Activated gamma-delta T cell treated with Interleukin-2 at 50 U/mL for 16 hours (primary cell): ENCODE results near the gene OR5AN1.
"Not testable (repeated sequence)": the region's sequence is repeated elsewhere in the genome, so short reads cannot be mapped to it uniquely, and the experiment has no call there.

Experiments used
- DNase-seq: peaks from one replicate; pipeline ENCODE4 v3.0.0-alpha.2; 2020

The OR5AN1 gene, protein sequence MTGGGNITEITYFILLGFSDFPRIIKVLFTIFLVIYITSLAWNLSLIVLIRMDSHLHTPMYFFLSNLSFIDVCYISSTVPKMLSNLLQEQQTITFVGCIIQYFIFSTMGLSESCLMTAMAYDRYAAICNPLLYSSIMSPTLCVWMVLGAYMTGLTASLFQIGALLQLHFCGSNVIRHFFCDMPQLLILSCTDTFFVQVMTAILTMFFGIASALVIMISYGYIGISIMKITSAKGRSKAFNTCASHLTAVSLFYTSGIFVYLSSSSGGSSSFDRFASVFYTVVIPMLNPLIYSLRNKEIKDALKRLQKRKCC

DNA sequence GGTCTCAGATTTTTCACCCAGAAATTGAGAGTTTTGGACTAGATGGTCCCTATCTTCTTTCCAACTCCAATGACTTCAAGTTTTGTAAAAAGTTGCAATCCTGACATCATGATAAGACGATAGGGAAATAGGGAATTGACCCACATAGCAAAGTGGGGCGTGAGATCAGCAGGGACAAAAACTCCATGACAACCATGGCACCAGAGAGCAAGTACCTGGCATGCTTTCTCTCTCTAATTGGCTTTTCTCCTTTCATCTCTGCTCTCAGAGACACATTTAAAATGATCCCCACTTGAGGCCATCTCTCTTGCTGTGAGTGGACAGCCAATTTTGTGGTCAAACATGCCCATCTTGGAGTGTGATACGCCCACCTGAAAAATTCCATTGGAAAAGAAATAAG is at the start of gene OR5AN1:
OR5AN1 (plus strand) TSS at position 301 of the 400 bp plus-strand sequence. CDS start 5,564 bp downstream, outside the sequence.
- DNase-seq: no peak

DNA sequence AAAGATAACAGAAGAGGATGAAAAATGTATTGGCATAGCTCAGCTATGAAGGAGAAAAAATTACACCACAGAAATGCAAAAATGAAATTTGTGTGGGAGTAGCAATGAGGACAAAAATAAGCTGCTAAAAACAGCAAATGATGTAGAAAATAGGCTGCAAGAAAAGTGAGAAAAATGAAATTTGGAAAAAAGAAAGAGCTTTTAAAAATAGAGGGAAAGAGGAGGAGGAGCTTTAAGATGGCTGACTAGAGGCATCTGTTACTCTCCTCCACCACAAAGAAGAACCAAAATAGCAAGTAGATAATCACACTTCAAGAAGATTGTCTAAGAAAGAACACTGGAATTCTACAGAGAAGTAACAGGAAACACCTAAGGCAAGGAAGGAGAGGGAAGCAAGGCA is 23.7 kb upstream of the OR5AN1 start:
- no peak for DNase-seq

DNA sequence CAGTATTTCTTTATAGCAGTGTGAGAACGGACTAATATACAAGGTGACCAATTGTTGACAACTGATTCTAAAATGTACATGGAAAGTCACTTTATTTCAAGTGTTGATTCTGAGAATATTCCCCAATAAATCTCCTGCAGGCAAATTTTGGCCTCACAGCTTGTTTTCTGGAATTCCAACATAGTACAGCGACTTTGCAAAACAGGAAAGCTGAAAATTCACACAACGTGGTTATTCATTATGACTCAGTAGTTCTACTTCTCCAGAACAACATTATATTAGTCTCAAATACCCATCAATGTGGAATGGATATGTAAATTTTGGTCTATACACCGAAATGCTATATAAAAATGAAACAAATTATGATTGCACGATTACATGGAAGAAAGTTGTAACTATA is 22.5 kb upstream of the OR5AN1 start:
- DNase-seq: no peak

DNA sequence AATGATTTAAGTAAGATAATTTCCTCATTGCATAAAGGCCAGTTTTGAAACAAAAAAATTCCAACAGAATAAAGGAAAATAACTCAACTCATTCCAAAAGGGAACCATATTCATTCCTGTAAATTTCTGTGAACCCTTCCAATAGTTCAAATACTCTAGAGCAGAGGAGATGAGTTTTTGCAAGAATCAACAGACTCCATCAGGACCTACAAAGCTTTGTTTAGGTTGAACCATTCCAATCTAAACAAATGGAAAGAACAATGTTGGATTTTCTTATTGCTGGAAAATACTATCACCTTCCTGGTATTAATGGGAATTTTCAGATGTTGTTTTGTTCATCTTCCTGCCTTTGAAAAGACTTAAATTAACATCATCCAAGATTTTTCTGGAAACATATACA is 21.8 kb upstream of the OR5AN1 start:
- DNase-seq: no peak

DNA sequence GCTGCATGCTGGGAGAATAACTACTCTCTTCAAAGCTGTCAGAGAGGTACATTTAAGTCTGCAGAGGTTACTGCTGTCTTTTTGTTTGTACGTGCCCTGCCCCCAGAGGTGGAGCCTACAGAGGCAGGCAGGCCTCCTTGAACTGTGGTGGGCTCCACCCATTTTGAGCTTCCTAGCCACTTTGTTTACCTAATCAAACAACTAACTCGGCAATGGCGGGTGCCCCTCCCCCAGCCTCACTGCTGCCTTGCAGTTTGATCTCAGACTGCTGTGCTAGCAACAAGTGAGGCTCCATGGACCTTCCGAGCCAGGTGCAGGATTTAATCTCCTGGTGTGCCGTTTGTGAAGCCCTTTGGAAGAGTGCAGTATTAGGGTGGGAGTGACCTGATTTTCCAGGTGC is 9.0 kb upstream of the OR5AN1 start:
- DNase-seq: not testable (repeated sequence)

DNA sequence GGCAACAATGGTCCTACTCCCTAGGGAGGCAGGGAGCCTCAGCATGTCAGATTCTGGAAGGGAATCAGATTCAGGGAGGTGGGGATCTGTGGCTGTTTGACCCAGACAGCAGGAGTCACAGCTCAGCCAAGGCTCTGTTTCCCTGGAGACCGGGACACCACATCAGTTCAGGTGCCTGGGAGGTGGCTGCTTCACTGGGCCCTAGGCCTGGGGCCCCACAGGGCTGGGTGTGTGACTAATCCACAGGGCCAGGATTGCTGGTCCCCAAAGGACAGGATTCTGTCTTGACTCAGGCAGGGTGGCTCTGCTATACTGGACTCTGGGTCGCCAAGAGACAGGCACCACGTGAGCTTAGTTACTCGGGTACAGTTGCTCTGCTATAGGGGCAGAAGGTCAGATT is 3.5 kb upstream of the OR5AN1 start:
- DNase-seq: no peak

DNA sequence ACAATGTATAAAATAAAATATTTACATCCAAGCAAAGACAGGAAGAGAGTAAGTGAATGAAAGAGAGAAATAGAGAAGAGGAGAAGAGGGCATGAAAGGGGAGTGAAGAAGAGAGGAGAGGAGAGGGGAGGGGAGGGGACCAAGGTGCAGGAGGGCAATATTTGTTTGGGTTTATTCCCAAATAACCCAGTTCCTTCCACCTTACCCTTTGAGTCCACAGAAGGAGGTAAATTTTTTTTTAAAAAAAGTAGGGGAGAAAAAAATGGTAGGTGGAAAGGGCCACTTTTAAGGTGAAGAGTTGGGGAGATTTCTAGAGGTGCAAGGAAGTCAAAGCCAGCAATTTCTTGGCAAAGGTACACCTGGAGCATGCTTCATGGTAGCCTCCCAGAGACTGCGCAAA is 2.1 kb upstream of the OR5AN1 start:
- DNase-seq: no peak

DNA sequence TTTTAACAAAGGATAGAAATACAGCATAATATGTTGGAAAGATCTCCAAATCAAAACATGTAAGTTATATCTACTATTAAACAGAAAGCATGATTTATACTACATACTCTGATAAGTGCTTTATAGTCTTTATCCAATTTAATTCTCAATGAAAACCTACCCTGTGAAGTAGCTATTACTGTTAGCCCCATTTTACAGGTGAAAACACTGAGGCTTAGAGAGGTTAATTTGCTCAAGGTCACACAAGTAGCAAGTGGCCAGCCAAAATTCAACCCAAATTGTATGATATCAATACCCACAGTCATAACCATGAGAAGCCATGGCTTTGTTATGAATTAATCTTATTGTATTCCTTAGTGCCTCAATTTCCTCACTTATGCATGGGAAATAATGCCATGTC is 675 bp upstream of the OR5AN1 start:
- no peak for DNase-seq

DNA sequence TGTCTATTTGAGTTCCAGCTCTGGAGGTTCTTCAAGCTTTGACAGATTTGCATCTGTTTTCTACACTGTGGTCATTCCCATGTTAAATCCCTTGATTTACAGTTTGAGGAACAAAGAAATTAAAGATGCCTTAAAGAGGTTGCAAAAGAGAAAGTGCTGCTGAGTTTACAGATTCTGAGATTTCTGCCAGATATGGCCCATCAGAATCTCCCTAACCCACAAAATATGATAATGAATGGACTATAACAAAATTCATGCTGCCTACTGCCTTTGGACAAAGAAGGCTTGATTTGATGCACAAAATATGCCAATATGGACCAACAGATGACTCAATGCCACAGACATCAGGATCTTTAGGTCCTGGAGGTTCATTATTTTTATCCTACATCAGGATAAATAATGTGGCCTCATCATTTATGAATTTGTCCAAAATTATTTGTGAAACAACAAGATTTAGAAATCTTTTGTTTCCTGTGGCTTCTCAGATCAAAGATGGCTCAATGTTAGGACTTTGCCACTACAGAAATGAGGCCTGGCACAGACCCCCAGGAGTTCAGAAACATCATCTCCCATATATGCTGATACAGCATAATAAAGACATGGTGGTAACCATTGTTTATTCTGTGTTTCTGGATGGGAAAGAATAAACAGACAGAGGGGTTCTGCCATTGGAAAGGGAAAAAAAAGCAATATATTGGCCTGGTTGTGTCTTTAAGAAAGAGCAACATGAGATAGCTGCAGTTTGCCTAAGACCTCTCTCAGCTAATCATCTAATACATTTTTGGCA is 6.7 kb downstream of the OR5AN1 start:
- no peak for DNase-seq

DNA sequence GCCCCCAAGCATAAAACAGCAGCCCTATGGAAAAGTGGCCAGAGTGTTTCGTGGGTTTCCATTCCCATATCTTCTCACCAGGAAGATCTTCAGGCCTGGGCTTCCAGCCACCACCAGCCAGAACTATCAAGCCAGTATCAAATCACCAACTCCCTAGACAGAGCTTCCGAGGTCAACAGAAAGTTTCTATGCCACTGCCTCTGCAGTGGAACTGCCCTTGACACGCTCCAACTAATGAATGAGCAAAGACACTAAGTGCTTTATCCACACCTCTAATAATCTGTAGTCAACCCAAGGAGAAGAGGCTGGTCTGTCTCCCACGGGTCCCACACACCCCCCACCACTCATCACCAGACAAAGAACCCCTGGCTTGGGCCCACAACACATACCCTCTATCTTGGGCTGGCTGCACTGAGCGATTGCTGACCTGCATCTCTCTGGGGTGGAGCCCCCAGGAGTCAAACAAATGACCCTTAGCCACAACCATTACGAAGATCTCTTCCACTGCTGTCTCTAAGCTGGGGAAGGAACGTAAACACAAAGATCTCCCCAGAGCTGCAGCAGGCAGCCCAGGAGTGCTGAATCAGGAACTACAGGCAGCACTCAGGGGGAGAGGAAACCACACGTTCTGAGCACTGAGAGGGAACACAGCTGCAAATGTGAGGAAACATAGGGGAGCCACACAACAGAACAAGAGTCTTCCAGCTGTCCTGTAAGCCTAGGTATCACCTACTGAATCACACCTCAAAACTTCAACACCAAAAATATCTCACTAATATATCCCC is 9.7 kb downstream of the OR5AN1 start:
- no peak for DNase-seq

DNA sequence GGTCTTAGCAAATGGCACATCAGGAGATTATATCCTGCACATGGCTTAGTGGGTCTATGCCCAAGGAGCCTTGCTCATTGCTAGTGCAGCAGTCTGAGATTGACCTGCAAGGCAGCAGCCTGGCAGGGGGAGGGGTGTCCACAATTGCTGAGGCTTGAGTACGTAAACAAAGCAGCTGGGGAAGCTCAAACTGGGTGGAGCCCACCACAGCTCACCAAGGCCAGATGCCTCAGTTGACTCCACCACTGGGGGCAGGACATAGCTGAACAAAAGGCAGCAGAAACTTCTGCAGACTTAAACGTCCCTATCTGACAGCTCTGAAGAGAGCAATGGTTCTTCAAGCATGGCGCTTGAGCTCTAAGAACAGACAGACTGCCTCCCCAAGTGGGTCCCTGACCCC is 13.6 kb downstream of the OR5AN1 start:
- not testable (repeated sequence) for DNase-seq

DNA sequence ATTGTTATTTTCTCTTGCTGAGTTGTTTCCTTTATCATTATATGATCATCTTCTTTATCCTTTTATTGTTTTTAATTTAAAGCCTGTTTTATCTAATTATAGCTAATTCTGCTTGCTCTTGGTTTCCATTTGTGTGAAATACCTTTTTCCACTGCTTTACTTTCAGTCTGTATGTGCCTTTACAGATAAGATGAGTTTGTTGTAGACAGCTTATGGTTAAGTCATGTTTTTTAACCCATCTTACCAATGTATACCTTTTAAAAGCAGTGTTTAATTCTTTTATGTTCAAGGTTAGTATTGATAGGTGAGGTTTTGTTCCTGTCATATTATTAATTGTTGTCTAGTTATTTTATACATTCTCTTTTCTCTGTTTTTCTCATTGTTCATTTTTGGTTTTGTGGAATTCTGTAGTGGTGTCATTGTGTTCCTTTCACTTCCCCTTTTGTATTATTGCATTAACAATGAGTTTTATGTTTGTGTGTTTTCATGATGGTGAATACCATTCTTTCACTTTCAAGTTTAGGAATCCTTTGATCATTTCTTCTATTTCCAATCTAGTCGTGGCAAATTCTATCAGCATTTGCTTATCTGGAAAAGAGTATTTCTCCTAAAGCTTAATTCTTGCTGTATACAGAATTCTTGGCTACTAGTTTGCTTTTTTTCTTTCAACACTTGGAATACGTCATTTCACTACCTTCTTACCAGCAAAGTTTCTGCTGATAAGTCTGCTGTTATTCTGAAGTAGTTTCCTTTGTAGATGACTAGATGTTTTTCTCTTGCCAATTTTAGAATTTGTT is 21.8 kb downstream of the OR5AN1 start:
- DNase-seq: no peak

DNA sequence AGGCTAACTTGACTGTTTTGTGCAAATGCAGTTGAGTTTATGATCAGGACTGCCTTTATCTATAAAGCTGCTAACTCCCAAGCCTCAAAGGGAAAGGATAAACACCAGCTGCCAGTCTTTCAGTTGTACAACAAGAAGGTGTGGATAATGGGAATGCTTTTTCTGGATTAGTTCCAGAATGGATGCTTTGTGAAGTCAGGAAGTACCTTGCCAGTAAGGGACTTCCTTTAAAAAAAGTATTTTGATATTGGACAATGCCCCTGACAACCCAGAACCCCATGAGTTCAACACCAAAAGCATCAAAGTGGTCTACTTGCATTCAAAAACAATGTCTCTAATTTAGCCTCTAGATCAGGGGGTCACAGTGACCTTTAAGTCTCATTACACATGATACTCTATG is 35.5 kb downstream of the OR5AN1 start:
- no peak for DNase-seq

DNA sequence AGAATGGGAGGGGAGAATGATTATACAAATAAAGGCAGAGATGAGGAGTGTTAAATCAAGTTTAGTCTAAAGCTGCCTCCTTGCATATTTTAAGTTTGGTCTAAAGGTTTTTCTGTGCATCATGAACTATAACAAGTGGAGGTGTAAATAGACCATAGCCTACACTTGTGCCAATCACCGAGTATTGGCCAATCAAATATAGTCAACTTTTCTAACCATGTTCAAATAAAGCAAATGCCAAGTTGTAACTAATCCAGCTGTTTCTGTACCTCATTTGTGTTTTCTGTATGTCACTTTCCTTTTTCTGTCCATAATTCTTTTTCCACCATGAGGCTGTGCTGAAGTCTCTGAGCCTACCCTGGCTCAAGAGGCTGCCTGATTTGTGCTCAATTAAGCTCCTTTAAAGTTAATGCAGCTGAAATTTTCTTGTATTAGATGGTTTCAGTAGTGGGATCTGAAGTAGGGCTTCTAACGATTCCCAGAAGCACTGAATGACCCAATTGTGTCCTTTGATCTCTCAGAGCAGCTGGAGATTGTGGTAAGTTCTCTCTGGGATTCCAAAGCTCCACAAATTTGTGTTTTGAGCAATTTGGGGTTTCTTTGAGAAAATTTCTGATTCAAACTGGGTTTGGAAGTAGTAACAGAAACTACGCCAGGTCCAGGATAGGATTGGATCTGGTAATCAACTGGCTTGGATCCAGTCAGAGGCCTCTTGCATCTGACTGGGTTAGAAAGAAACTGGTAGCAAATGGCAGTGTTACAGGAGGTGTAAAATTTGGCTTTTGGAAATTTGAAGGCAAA is 42.0 kb downstream of the OR5AN1 start:
- DNase-seq: no peak

DNA sequence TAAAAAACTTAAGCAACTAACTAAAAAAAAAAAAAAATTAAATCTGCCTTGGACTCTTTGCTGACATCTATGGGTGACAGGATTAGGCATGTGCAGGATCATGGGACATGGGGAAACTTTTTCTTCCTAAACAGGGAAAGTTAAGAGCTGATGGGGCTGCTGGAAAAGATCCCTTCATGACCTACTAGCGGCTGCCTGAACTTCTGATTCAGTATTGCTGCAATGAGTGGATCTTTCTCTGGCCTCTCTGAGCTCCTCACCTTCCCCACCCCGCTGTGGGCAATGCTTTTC is 42.5 kb downstream of the OR5AN1 start:
- DNase-seq: no peak

DNA sequence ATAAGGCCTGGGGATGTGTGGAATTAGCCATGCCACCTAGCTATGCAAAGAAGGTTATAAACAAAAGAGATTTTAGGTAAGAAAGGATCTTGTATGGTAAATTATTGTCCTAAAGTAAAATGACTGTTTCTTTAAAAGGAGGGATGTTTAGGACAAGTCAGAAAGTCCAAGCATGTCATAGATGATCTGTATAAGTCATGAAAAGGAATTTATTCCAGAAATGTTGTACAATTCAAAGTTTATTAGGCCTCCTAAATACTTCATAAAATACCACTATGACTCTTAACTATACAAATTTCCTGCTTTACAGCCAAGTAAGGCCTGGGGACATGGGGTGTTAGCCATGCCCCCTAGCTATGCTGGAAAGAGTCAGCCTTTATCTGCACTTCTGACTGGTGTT is 44.9 kb downstream of the OR5AN1 start:
- DNase-seq: no peak

DNA sequence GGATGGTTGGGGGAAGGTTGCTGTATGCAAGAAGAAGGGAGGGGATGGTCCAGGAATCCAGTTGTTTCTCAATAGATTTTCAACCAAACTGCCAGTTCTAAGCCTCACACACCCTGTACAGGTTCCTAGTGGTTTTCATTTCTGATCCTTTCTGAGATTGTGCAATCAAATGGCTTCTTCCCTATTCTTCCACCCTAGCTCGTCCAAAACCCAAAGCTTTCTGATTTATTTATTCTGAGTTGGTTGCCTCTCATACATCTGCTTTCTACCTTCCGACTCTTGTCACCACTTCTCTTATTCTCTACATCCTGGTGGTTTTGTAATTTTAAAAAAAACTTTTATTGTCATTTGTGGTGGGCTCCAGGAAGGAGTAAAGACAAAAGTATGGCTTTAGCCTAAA is 55.0 kb downstream of the OR5AN1 start:
- no peak for DNase-seq

DNA sequence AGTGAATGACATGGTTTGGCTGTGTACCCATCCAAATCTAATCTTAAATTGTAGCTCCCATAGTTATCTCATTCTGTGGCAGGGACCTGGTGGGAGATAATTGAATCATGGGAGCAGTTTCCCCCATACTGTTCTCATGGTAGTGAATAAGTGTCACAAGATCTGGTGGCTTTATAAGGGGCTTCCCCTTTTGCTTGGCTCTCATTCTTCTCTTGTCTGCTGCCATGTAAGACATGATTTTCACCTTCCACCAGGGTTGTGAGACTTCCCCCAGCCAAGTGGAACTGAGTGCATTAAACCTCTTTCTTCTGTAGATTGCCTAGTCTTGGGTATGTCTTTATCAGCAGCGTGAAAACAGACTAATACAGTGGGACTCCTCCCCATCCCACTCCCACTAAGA is 56.4 kb downstream of the OR5AN1 start:
- DNase-seq: no peak

DNA sequence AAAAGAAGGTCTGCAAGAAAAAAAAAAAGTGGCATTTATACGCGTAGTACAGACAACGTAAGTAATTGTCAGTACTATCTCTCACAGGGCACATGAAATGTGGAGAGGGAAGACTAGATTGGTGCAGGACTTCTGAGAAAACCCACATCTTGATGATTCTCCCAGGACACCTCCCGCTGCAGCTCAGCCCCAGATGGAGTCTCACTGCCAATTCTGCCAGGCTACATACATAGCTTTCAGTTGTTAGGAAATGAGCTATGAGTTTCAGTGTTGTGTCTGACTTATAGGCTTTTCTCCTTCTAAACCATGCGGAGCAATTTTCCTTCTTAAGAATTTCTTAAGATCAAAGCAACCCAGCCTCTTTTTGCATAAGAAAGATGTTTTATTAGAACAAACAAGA is 57.9 kb downstream of the OR5AN1 start:
- no peak for DNase-seq

DNA sequence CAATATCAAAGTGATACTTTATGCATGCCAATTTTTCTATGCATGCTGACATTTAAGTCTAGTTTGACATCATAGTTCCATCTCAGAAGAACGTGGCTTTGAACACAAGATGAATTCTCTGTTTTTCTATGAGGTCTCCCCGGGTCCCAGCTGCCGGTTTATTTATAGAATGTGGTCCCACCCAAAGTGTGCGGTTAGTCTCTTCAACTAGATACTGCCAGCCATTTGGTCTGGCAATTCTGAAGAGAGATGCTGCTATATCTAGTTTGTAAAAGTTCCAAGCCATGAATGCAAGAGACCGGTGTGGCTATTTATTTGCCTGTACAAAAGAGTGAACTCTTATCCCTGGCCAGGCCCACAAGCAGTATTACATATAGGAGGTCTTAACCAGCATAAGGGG is 58.3 kb downstream of the OR5AN1 start:
- no peak for DNase-seq

DNA sequence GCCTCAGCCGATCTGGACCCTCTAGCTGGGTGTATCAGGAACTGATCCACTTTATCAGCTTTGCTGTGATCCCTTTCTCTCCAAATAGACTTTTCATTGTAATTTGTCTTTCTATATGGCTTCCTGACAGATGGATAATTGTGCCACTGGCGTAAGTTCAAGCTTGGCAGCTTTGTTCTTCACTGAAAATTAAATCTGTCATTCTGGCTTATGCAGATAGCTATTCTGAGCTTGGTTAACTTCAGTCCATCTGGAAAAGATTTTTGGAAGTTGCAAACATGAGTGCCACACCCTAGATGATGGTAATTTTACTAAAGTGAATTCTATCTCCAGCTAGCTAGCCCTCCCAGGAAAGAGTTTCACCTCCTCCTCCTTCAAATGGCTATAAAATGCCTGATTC is 59.5 kb downstream of the OR5AN1 start:
- DNase-seq: no peak
